ENCODE measurements around the gene GPAM. TPM values are rescaled to one million over a fixed set of nuclear protein-coding genes. Genes with fewer than 3 reads are reported as not detected.

Gene GPAM
- total and polyA plus RNA-seq, 3 donors from 2014 or later: 25.1 to 37.6 (median 36.7) TPM

DNA sequence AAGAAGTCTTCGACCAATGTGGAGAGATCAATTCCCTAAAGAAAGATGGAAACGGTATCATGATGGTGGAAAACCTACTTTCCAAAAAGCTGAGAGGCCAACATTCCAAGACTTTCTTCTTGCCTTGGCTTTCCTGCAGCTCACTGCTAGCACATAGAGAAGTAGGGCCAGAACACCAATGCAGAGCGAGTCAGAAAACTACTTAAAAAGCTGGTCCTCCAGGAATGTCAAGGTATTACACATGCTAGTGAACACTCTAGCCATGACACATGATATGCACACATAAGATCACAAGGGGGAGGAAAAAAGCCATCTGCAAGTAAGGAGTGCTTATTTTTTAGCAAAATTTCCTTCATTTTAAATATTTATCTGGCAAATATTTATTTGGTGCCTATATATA, 22.7 kb downstream of the GPAM start:
- intact Hi-C loops (cut with DNase I; ENCODE audit: low total_unique reads): no loop called here
- no peak for DNase-seq
- TF ChIP-seq, protein P1, sequence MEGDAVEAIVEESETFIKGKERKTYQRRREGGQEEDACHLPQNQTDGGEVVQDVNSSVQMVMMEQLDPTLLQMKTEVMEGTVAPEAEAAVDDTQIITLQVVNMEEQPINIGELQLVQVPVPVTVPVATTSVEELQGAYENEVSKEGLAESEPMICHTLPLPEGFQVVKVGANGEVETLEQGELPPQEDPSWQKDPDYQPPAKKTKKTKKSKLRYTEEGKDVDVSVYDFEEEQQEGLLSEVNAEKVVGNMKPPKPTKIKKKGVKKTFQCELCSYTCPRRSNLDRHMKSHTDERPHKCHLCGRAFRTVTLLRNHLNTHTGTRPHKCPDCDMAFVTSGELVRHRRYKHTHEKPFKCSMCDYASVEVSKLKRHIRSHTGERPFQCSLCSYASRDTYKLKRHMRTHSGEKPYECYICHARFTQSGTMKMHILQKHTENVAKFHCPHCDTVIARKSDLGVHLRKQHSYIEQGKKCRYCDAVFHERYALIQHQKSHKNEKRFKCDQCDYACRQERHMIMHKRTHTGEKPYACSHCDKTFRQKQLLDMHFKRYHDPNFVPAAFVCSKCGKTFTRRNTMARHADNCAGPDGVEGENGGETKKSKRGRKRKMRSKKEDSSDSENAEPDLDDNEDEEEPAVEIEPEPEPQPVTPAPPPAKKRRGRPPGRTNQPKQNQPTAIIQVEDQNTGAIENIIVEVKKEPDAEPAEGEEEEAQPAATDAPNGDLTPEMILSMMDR (IDR thresholded peaks at IDR 0.05): no peak
- TF ChIP-seq POLR2A (IDR thresholded peaks at IDR 0.05): no peak
- Histone ChIP-seq H3K27me3 (no peaks in the 10 kb centered on the region), H3K36me3 (ENCODE audit: low read depth, missing control alignments) (no peaks in the 10 kb centered on the region), H3K9me3 (no peaks in the 10 kb centered on the region), H3K4me3 (no peak overlapping the region), H3K27ac (no peak overlapping the region), H3K4me1 (no peaks in the 10 kb centered on the region)
- 91 to 94% methylated on average over 3 of the region's 3 CpGs for WGBS, 2 donors

DNA sequence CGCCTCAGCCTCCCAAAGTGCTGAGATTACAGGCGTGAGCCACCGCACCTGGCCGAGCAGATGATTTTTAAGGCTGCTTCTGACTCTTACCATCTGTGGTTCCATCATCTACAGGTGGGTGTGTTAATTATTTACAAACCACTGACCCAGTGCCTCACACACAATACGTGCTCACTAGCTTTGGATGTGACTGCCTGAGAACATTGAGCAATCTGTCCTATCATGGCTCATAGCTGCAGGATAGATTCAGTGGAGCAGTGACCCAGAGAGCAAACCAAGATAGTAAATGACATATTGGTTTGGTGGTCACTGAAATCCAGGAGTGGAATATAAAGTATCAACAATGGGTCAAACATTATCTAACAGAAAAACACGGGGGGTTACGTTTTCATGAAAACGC, 24.1 kb downstream of the GPAM start:
- DNase-seq: no peak
- intact Hi-C loops (cut with DNase I; ENCODE audit: low total_unique reads): no loop called here
- Histone ChIP-seq H3K36me3 (ENCODE audit: low read depth, missing control alignments) (no peaks in the 10 kb centered on the region), H3K27ac (no peak overlapping the region), H3K9me3 (no peaks in the 10 kb centered on the region), H3K27me3 (no peaks in the 10 kb centered on the region), H3K4me3 (no peak overlapping the region), H3K4me1 (no peaks in the 10 kb centered on the region)
- WGBS, 2 donors: 94 to 96% methylated on average over 8 of the region's 8 CpGs
- TF ChIP-seq POLR2A (IDR thresholded peaks at IDR 0.05): no peak
- TF ChIP-seq, protein P1 (IDR thresholded peaks at IDR 0.05): no peak

DNA sequence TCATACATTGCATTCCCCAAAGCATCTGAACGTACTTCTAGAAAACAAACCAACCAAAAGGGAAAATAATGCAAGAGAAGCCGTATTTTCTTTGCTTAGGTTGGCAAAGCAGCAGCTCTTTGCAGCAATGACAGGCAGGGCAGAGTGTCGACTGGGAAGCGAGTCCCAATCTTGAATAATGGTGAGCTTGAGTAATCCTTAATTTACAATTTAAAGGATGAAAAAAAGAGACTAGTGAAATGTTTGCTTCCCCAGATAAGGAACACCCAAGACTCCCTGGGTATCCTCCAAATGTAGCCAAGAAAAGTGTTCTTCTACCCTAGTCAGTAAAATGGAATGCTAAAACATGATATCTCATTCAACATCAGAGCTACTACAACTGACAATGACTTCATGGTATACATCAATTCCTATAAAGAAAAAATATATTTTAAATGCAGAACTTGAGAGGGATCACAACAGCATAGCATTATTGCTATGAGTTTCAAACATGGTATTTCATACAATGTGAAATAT, 32.0 kb downstream of the GPAM start:
- intact Hi-C loops (cut with DNase I; ENCODE audit: low total_unique reads): no loop called here
- Histone ChIP-seq H3K4me1 (no peaks in the 10 kb centered on the region), H3K4me3 (no peak overlapping the region), H3K27me3 (no peaks in the 10 kb centered on the region), H3K9me3 (no peaks in the 10 kb centered on the region), H3K36me3 (ENCODE audit: low read depth, missing control alignments) (no peaks in the 10 kb centered on the region), H3K27ac (no peak overlapping the region)
- 91 to 93% methylated on average over 4 of the region's 4 CpGs for WGBS, 2 donors
- TF ChIP-seq, protein P1 (IDR thresholded peaks at IDR 0.05): no peak
- no peak for TF ChIP-seq POLR2A (IDR thresholded peaks at IDR 0.05)
- DNase-seq: no peak

DNA sequence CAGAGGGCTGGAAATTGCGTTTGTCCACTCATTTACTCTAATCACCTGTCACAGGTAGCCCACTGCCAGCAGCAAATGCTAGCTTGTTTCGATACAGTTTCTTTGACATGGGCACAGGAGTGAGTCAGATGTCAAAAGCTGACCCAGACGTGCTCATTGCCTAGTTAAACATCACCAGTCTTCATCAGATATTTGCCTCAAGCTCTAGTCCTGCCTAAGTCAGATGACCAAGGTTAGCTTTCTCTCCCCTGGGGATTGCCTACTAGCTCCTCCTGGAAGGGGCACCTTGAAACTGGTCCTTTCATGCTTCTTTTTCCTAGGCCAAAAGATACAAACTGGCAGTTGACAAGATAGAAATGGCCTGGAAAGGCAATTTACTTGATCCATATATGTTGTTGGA, 35.2 kb downstream of the GPAM start:
- WGBS, 2 donors: 88% methylated on average over 3 of the region's 3 CpGs
- intact Hi-C loops (cut with DNase I; ENCODE audit: low total_unique reads): no loop called here
- Histone ChIP-seq H3K27me3 (no peaks in the 10 kb centered on the region), H3K36me3 (ENCODE audit: low read depth, missing control alignments) (no peaks in the 10 kb centered on the region), H3K27ac (no peak overlapping the region), H3K4me3 (no peak overlapping the region), H3K9me3 (no peaks in the 10 kb centered on the region), H3K4me1 (no peaks in the 10 kb centered on the region)
- no peak for DNase-seq
- TF ChIP-seq POLR2A (IDR thresholded peaks at IDR 0.05): no peak
- TF ChIP-seq, protein P1 (IDR thresholded peaks at IDR 0.05): no peak

DNA sequence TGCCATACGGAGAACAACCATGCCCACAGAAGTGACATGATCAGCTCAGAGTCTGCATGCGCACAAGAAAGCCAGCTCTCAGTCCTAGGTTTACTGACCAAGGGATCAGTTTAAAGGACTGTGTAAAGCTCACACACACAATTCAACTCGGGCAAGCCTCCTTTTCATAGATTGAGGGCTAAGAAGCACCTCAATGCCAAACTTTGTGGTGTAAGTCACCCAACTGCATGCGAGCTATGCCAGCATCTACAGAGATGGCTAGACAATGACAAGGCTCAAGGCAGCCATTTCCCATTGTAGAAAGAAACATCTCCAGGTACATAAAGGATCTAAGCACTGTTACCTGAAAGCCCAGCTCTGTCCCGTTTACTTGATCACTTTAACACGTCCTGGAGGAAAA, 36.8 kb downstream of the GPAM start:
- Histone ChIP-seq H3K27ac (no peak overlapping the region), H3K4me3 (no peak overlapping the region), H3K9me3 (no peaks in the 10 kb centered on the region), H3K27me3 (no peaks in the 10 kb centered on the region), H3K36me3 (ENCODE audit: low read depth, missing control alignments) (no peaks in the 10 kb centered on the region), H3K4me1 (no peaks in the 10 kb centered on the region)
- intact Hi-C loops (cut with DNase I; ENCODE audit: low total_unique reads): no loop called here
- DNase-seq: no peak
- 92 to 95% methylated on average over 6 of the region's 6 CpGs for WGBS, 2 donors
- TF ChIP-seq, protein P1 (IDR thresholded peaks at IDR 0.05): no peak
- no peak for TF ChIP-seq POLR2A (IDR thresholded peaks at IDR 0.05)
